ENCODE data around the gene WWTR1. TPM values are rescaled to one million over a fixed set of nuclear protein-coding genes. Genes with fewer than 3 reads are reported as not detected.

The WWTR1 gene
- total and polyA plus RNA-seq, 3 donors from 2014 or later = 19.4 to 47.0 (median 46.5) TPM

- H3K27ac ChIP-seq = no peak overlapping the region
- intact Hi-C loops (cut with DNase I; ENCODE audit: low total_unique reads) = no loop called here
- no peaks in the 10 kb centered on the region for H3K9me3 ChIP-seq
- no peaks in the 10 kb centered on the region for H3K36me3 ChIP-seq (ENCODE audit: low read depth, missing control alignments)
- WGBS, 2 donors = 83 to 95% methylated on average over 1 of the region's 1 CpG
- no peak for DNase-seq
- no peaks in the 10 kb centered on the region for H3K27me3 ChIP-seq
- no peak for TF ChIP-seq POLR2A (IDR thresholded peaks at IDR 0.05)
- TF ChIP-seq CTCF (IDR thresholded peaks at IDR 0.05) = no peak
- H3K4me1 ChIP-seq = peaks cover 32% of the 10 kb centered on the region
- H3K4me3 ChIP-seq = no peak overlapping the region
These were observed 119.5 kb downstream of the WWTR1 start for GRCh38 chr3:149538371-149538770.

GRCh38 chr3:149536429-149536828 lies 121.4 kb downstream of the WWTR1 start:
- WGBS, 2 donors = 26 to 38% methylated on average over 11 of the region's 11 CpGs
- H3K4me3 ChIP-seq = no peak overlapping the region
- TF ChIP-seq POLR2A (IDR thresholded peaks at IDR 0.05) (no peak), CTCF (IDR thresholded peaks at IDR 0.05) (no peak)
- intact Hi-C loops (cut with DNase I; ENCODE audit: low total_unique reads) = no loop called here
- H3K9me3 ChIP-seq = no peaks in the 10 kb centered on the region
- peak overlapping the region; percentile 18 to 27 for H3K27ac ChIP-seq
- no peaks in the 10 kb centered on the region for H3K27me3 ChIP-seq
- H3K36me3 ChIP-seq (ENCODE audit: low read depth, missing control alignments) = no peaks in the 10 kb centered on the region
- peak; percentile 65 for DNase-seq
- peaks cover 37% of the 10 kb centered on the region for H3K4me1 ChIP-seq

GRCh38 chr3:149535333-149535685 lies 122.5 kb downstream of the WWTR1 start:
- intact Hi-C loops (cut with DNase I; ENCODE audit: low total_unique reads) = no loop called here
- Histone ChIP-seq H3K4me1 (peaks cover 41% of the 10 kb centered on the region), H3K4me3 (no peak overlapping the region), H3K36me3 (ENCODE audit: low read depth, missing control alignments) (no peaks in the 10 kb centered on the region), H3K27me3 (no peaks in the 10 kb centered on the region), H3K9me3 (no peaks in the 10 kb centered on the region), H3K27ac (peak overlapping the region in 1 of 2 donors; percentile 9)
- 33 to 34% methylated on average over 8 of the region's 8 CpGs for WGBS, 2 donors
- TF ChIP-seq POLR2A (IDR thresholded peaks at IDR 0.05) (no peak), CTCF (IDR thresholded peaks at IDR 0.05) (no peak)
- DNase-seq = no peak

- WGBS, 2 donors = 31 to 38% methylated on average over 3 of the region's 3 CpGs
- Histone ChIP-seq H3K27me3 (no peaks in the 10 kb centered on the region), H3K4me1 (peaks cover 41% of the 10 kb centered on the region), H3K9me3 (no peaks in the 10 kb centered on the region), H3K36me3 (ENCODE audit: low read depth, missing control alignments) (no peaks in the 10 kb centered on the region), H3K4me3 (no peak overlapping the region), H3K27ac (peak overlapping the region in 1 of 2 donors; percentile 9)
- intact Hi-C loops (cut with DNase I; ENCODE audit: low total_unique reads) = loop anchor here (5.0 kb wide), 1 partner anchor 122 kb away; the partner anchor contains the start of gene WWTR1
- TF ChIP-seq POLR2A (IDR thresholded peaks at IDR 0.05) = no peak
- no peak for TF ChIP-seq CTCF (IDR thresholded peaks at IDR 0.05)
- no peak for DNase-seq
These were observed 123.0 kb downstream of the WWTR1 start for GRCh38 chr3:149534671-149535332.

GRCh38 chr3:149534082-149534481 lies 123.7 kb downstream of the WWTR1 start:
- intact Hi-C loops (cut with DNase I; ENCODE audit: low total_unique reads) = loop anchor here (5.0 kb wide), 1 partner anchor 123 kb away; the partner anchor contains the start of gene WWTR1

More at GRCh38 chr3:149534082-149534481, 123.7 kb downstream of the WWTR1 start:
- DNase-seq = no peak
- H3K4me3 ChIP-seq = no peak overlapping the region
- H3K9me3 ChIP-seq = no peaks in the 10 kb centered on the region
- 70 to 87% methylated on average over 4 of the region's 4 CpGs for WGBS, 2 donors
- peak overlapping the region in 1 of 2 donors; percentile 43 for H3K27ac ChIP-seq
- TF ChIP-seq CTCF (IDR thresholded peaks at IDR 0.05) = no peak
- TF ChIP-seq POLR2A (IDR thresholded peaks at IDR 0.05) = no peak
- no peaks in the 10 kb centered on the region for H3K27me3 ChIP-seq
- no peaks in the 10 kb centered on the region for H3K36me3 ChIP-seq (ENCODE audit: low read depth, missing control alignments)
- peaks cover 41% of the 10 kb centered on the region for H3K4me1 ChIP-seq

Measured in testis (tissue), 3 donors.